IPS-20b (cell line): ENCODE results near the gene ORM1.
"Not testable (repeated sequence)": the region's sequence is repeated elsewhere in the genome, so short reads cannot be mapped to it uniquely, and the experiment has no call there.

Experiments
- H3K27ac ChIP-seq: one replicate; pipeline ENCODE4 v1.5.1; 2013; ENCODE audit warnings: low read length
- H3K27me3 ChIP-seq: 2 replicates; pipeline ENCODE4 v1.6.1; 2013; ENCODE audit warnings: mild to moderate bottlenecking, low read length, inconsistent platforms; ENCODE audit not compliant: insufficient read depth
- H3K36me3 ChIP-seq: 2 replicates; pipeline ENCODE4 v1.6.1; 2013; ENCODE audit warnings: low read depth, mild to moderate bottlenecking, inconsistent platforms, low read length, moderate library complexity; ENCODE audit not compliant: insufficient read depth
- H3K4me1 ChIP-seq: 2 replicates; pipeline ENCODE4 v1.6.1; 2013; ENCODE audit warnings: mild to moderate bottlenecking, control low read depth, inconsistent platforms, low read length, moderate library complexity; ENCODE audit not compliant: insufficient read depth
- H3K4me3 ChIP-seq: 2 replicates; pipeline ENCODE4 v1.5.1; 2013; ENCODE audit warnings: mild to moderate bottlenecking, low read length, inconsistent platforms
- H3K9ac ChIP-seq: 2 replicates; pipeline ENCODE4 v1.6.1; 2013; ENCODE audit warnings: low read depth, mild to moderate bottlenecking, inconsistent platforms, low read length, moderate library complexity
- H3K9me3 ChIP-seq: 2 replicates; pipeline ENCODE4 v1.6.1; 2013; ENCODE audit warnings: mild to moderate bottlenecking, low read depth, low read length, inconsistent platforms; ENCODE audit not compliant: insufficient read depth

Gene ORM1

GRCh38 chr9:114322160-114322818 is 609 bp upstream of the ORM1 start:
- not testable (repeated sequence) for H3K4me3 ChIP-seq

DNA sequence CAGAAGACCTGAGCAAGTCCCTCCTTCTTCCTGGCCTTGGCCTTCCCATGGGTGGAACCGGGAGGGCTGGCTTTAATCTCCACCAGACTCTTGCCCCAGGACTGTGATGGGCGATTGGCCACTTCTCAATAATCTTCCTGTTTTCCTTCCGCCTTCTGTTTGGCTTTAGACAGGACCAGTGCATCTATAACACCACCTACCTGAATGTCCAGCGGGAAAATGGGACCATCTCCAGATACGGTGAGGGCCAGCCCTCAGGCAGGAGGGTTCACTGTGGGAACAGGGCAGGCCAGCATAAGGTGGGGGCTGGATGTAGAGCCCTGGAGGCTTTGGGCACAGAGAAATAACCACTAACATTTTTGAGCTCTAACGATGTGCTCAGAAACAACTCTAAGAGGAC is 951 bp downstream of the ORM1 start:
- not testable (repeated sequence) for H3K9ac ChIP-seq, H3K27me3 ChIP-seq, H3K4me3 ChIP-seq, H3K27ac ChIP-seq, H3K36me3 ChIP-seq, H3K9me3 ChIP-seq, H3K4me1 ChIP-seq

More at GRCh38 chr9:114322160-114322818, 609 bp upstream of the ORM1 start:
- not testable (repeated sequence) for H3K9ac ChIP-seq, H3K9me3 ChIP-seq, H3K36me3 ChIP-seq, H3K27me3 ChIP-seq, H3K4me1 ChIP-seq, H3K27ac ChIP-seq

GRCh38 chr9:114324492-114324891 is 1.6 kb downstream of the ORM1 start:
- H3K27ac ChIP-seq: no peak overlapping the region
- no peak overlapping the region for H3K9ac ChIP-seq
- H3K9me3 ChIP-seq: no peaks in the 10 kb centered on the region
- H3K4me3 ChIP-seq: no peak overlapping the region
- no peaks in the 10 kb centered on the region for H3K27me3 ChIP-seq
- H3K4me1 ChIP-seq: no peaks in the 10 kb centered on the region
- no peaks in the 10 kb centered on the region for H3K36me3 ChIP-seq

- not testable (repeated sequence) for H3K36me3 ChIP-seq, H3K4me1 ChIP-seq, H3K27me3 ChIP-seq, H3K9ac ChIP-seq, H3K4me3 ChIP-seq, H3K27ac ChIP-seq, H3K9me3 ChIP-seq
Observed at GRCh38 chr9:114324965-114325364, 2.1 kb downstream of the ORM1 start.

DNA sequence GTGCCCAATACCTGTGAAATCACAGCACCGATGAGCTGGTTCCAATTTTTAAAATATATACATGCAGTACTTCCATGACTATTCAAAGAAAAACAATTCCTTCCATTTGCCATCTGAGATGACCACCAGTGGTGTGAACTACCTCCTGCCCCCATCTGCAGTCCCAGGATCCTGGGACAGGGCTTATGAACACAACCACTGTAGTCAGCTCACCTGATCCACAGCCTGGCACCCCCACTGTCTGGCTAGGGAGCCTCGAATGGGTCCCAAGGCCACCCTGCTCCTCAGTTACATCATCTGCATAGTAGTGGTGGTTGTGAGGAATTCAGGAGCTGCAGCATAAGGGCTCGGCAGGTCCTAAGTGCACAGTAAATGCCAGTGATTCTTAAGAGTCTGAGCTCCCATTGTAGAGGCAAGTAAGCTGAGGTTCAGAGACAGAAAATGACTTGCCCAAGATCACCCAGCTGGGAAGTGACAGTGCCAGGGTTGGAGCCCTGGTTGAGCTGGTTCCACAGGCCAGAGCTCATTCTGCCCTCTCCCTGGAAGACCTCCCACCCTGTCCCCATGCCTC is 2.9 kb downstream of the ORM1 start:
- not testable (repeated sequence) for H3K27me3 ChIP-seq, H3K36me3 ChIP-seq, H3K4me1 ChIP-seq, H3K9ac ChIP-seq, H3K4me3 ChIP-seq, H3K27ac ChIP-seq, H3K9me3 ChIP-seq

DNA sequence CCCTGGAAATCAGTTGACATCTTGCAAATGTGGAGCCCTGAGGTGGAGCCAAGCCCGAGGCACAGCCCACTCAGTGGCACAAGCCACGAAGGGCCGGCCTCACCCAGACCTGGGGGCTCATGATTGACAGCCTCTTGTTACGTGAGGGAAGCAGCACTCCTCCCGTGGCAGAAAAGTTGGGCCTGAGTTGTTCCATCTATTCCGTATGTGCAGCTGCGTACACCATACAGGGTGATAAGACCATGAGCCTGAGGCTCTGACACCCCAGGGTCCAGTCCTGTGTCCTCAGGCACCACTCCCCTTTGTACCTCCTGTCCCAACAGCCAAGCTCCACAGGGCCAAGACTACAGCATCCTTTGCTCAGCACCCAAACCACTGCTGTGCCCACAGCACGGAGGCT is 4.9 kb downstream of the ORM1 start:
- Histone ChIP-seq H3K36me3 (no peaks in the 10 kb centered on the region), H3K27me3 (no peaks in the 10 kb centered on the region), H3K4me3 (no peak overlapping the region), H3K9me3 (no peaks in the 10 kb centered on the region), H3K9ac (no peak overlapping the region), H3K4me1 (no peaks in the 10 kb centered on the region), H3K27ac (no peak overlapping the region)

GRCh38 chr9:114328357-114328820 is 5.5 kb downstream of the ORM1 start:
- H3K4me3 ChIP-seq, H3K9ac ChIP-seq, H3K9me3 ChIP-seq, H3K27ac ChIP-seq, H3K4me1 ChIP-seq, H3K36me3 ChIP-seq, H3K27me3 ChIP-seq: not testable (repeated sequence)

GRCh38 chr9:114328937-114329624 is 6.2 kb downstream of the ORM1 start:
- H3K4me3 ChIP-seq, H3K9ac ChIP-seq, H3K27ac ChIP-seq, H3K9me3 ChIP-seq, H3K4me1 ChIP-seq, H3K36me3 ChIP-seq, H3K27me3 ChIP-seq: not testable (repeated sequence)

GRCh38 chr9:114329625-114330022 is 6.7 kb downstream of the ORM1 start, which contains the start of gene ORM2:
Gene ORM2, plus strand, starts transcription at chr9:114329869. Its CDS starts 36 bp downstream, at chr9:114329905.
- H3K27ac ChIP-seq, H3K9me3 ChIP-seq, H3K9ac ChIP-seq, H3K4me1 ChIP-seq, H3K36me3 ChIP-seq, H3K27me3 ChIP-seq, H3K4me3 ChIP-seq: not testable (repeated sequence)

GRCh38 chr9:114330636-114331035 is 7.7 kb downstream of the ORM1 start:
- no peak overlapping the region for H3K4me3 ChIP-seq
- H3K27me3 ChIP-seq: no peaks in the 10 kb centered on the region
- H3K36me3 ChIP-seq: no peaks in the 10 kb centered on the region
- no peak overlapping the region for H3K9ac ChIP-seq
- no peaks in the 10 kb centered on the region for H3K9me3 ChIP-seq
- no peaks in the 10 kb centered on the region for H3K4me1 ChIP-seq
- H3K27ac ChIP-seq: no peak overlapping the region

DNA sequence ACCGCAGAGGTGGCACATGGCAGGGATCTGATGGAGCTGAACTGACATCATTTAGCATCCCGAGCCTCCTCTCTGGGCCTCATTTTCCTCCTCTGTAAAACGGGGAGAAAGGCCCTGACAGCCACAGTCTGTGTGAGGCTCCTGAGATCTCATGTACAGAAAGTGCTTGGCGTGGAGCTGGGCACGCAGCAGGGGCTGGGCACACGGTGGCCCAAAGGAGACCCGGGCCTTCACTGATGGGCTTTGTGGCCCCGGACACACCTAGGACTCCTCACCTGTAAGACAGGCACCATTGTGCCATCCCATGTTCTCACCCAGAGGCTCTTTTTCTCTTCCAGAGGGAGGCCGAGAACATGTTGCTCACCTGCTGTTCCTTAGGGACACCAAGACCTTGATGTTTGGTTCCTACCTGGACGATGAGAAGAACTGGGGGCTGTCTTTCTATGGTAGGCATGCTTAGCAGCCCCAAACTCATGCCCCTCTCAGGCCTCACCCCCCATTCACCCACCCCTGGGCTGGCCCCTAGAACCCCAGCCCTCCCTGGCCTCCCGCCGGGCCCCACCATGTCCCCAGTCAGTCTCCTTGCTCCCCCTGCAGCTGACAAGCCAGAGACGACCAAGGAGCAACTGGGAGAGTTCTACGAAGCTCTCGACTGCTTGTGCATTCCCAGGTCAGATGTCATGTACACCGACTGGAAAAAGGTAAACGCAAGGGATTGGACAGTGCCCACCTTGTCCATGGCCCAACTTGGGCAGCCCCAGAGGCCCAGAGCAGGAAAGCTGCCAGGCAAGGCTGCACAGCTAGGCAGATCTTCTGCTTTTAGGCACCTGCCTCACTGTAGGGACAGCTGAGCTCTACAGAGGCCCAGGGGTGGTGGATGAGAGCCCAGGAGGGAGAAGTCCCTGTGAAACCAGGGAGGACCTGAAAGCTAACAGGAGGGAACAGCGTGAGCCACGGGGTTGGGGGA is 8.6 kb downstream of the ORM1 start:
- not testable (repeated sequence) for H3K9ac ChIP-seq, H3K4me1 ChIP-seq

More for the DNA sequence above, 8.6 kb downstream of the ORM1 start:
- H3K4me3 ChIP-seq, H3K27ac ChIP-seq, H3K9me3 ChIP-seq, H3K36me3 ChIP-seq, H3K27me3 ChIP-seq: not testable (repeated sequence)
